Activated CD4-positive, alpha-beta T cell treated with anti-CD3 and anti-CD28 coated beads for 36 hours (primary cell): Measurements from ENCODE around the gene KIF25. TPM values are rescaled to one million over a fixed set of nuclear protein-coding genes. Genes with fewer than 3 reads are reported as not detected.

Experiments used
- ATAC-seq: fragments of 200-7000 bp; cut with Tn5 transposase; one replicate; pipeline ENCODE4 v1.10.0; 2021; ENCODE audit warnings: mild to moderate bottlenecking, moderate library complexity
- CTCF ChIA-PET: fragments of 350-600 bp; sonication (Branson Sonifier 250); formaldehyde crosslinking; loops from one replicate; lab custom pipeline; 2021; ENCODE audit warnings: antibody characterized with exemption; lab: Charles Lee
- POLR2A ChIA-PET: fragments of 350-600 bp; sonication (Branson Sonifier 250); formaldehyde crosslinking; loops from one replicate; lab custom pipeline; 2021; ENCODE audit warnings: antibody characterized with exemption, inconsistent platforms; lab: Charles Lee
- DNase-seq: peaks from one replicate; pipeline ENCODE4 v3.0.0-alpha.2; 2020
- H3K27ac Mint-ChIP-seq: one replicate; pipeline ENCODE4 v1.8.0; 2021; ENCODE audit warnings: mixed read lengths
- H3K27me3 Mint-ChIP-seq: one replicate; pipeline ENCODE4 v1.8.0; 2021; ENCODE audit warnings: mixed read lengths
- H3K36me3 Mint-ChIP-seq: one replicate; pipeline ENCODE4 v1.8.0; 2021; ENCODE audit warnings: low read depth, mixed read lengths
- H3K4me1 Mint-ChIP-seq: one replicate; pipeline ENCODE4 v1.8.0; 2021; ENCODE audit warnings: mixed read lengths
- H3K4me3 Mint-ChIP-seq: one replicate; pipeline ENCODE4 v1.8.0; 2021; ENCODE audit warnings: mild to moderate bottlenecking, moderate library complexity, mixed read lengths
- H3K9me3 Mint-ChIP-seq: one replicate; pipeline ENCODE4 v1.8.0; 2021; ENCODE audit warnings: low read depth, mixed read lengths
- intact Hi-C, 2 experiments: fragments of 100-400 bp; cut with DNase I in 1 of 2; cut with micrococcal nuclease in 1 of 2; formaldehyde crosslinking; loops; one replicate each; pipeline versions ENCODE4 v1.14.2 to v1.15.1; 2022 to 2024; cut with DNase I, micrococcal nuclease
- total RNA-seq, 2 experiments: library from RNA; stranded (reverse); gene quantifications; one replicate each; pipeline ENCODE4 v1.2.3, GENCODE V29; 2021

The KIF25 gene
- total RNA-seq, 2 experiments from 2014 or later = not detected

- H3K4me3 Mint-ChIP-seq = no peak overlapping the region
- ATAC-seq = no peak
- H3K36me3 Mint-ChIP-seq = no peaks in the 10 kb centered on the region
- ChIA-PET CTCF (no interaction called here), POLR2A (no interaction called here)
- peaks cover 2% of the 10 kb centered on the region for H3K27me3 Mint-ChIP-seq
- H3K4me1 Mint-ChIP-seq = no peaks in the 10 kb centered on the region
- no peak overlapping the region for H3K27ac Mint-ChIP-seq
- no peaks in the 10 kb centered on the region for H3K9me3 Mint-ChIP-seq
- DNase-seq = no peak
- intact Hi-C loops = no loop called here
Observed at GRCh38 chr6:168024951-168025510, 27.6 kb downstream of the KIF25 start.

GRCh38 chr6:168025831-168026710, 28.6 kb downstream of the KIF25 start:
- Mint-ChIP-seq H3K4me1 (no peaks in the 10 kb centered on the region), H3K9me3 (no peaks in the 10 kb centered on the region), H3K4me3 (no peak overlapping the region), H3K27me3 (peaks cover 2% of the 10 kb centered on the region), H3K36me3 (no peaks in the 10 kb centered on the region), H3K27ac (no peak overlapping the region)
- intact Hi-C loops = no loop called here
- CTCF ChIA-PET = no interaction called here
- no peak for ATAC-seq
- POLR2A ChIA-PET = no interaction called here
- DNase-seq = no peak

- intact Hi-C loops = no loop called here
- CTCF ChIA-PET = no interaction called here
Observed at GRCh38 chr6:168026925-168027324, 29.5 kb downstream of the KIF25 start.

GRCh38 chr6:168027521-168027920, 30.1 kb downstream of the KIF25 start:
- CTCF ChIA-PET = no interaction called here
- no peak for ATAC-seq

More at GRCh38 chr6:168026925-168027324, 29.5 kb downstream of the KIF25 start:
- H3K9me3 Mint-ChIP-seq = no peaks in the 10 kb centered on the region
- no peak overlapping the region for H3K4me3 Mint-ChIP-seq
- no peaks in the 10 kb centered on the region for H3K4me1 Mint-ChIP-seq
- H3K27me3 Mint-ChIP-seq = peaks cover 2% of the 10 kb centered on the region
- H3K27ac Mint-ChIP-seq = no peak overlapping the region
- ATAC-seq = no peak
- POLR2A ChIA-PET = no interaction called here
- DNase-seq = no peak
- H3K36me3 Mint-ChIP-seq = no peaks in the 10 kb centered on the region

GRCh38 chr6:168028181-168028580, 30.7 kb downstream of the KIF25 start:
- ChIA-PET CTCF (no interaction called here), POLR2A (no interaction called here)
- H3K4me1 Mint-ChIP-seq = no peaks in the 10 kb centered on the region
- no peak for ATAC-seq
- DNase-seq = no peak
- H3K27me3 Mint-ChIP-seq = peaks cover 2% of the 10 kb centered on the region
- intact Hi-C loops = no loop called here
- no peaks in the 10 kb centered on the region for H3K9me3 Mint-ChIP-seq
- H3K36me3 Mint-ChIP-seq = no peaks in the 10 kb centered on the region
- no peak overlapping the region for H3K4me3 Mint-ChIP-seq
- no peak overlapping the region for H3K27ac Mint-ChIP-seq

More at GRCh38 chr6:168027521-168027920, 30.1 kb downstream of the KIF25 start:
- Mint-ChIP-seq H3K4me1 (no peaks in the 10 kb centered on the region), H3K27me3 (peaks cover 2% of the 10 kb centered on the region), H3K4me3 (no peak overlapping the region), H3K36me3 (no peaks in the 10 kb centered on the region), H3K9me3 (no peaks in the 10 kb centered on the region), H3K27ac (no peak overlapping the region)
- POLR2A ChIA-PET = no interaction called here
- no peak for DNase-seq
- intact Hi-C loops = no loop called here

GRCh38 chr6:168029459-168030217, 32.2 kb downstream of the KIF25 start:
- no peak overlapping the region for H3K4me3 Mint-ChIP-seq
- intact Hi-C loops = no loop called here
- ChIA-PET CTCF (no interaction called here), POLR2A (no interaction called here)
- no peak overlapping the region for H3K27ac Mint-ChIP-seq
- DNase-seq = no peak
- H3K36me3 Mint-ChIP-seq = no peaks in the 10 kb centered on the region
- no peaks in the 10 kb centered on the region for H3K4me1 Mint-ChIP-seq
- H3K9me3 Mint-ChIP-seq = no peaks in the 10 kb centered on the region
- ATAC-seq = no peak
- H3K27me3 Mint-ChIP-seq = peaks cover 10% of the 10 kb centered on the region

GRCh38 chr6:168030218-168030746, 32.8 kb downstream of the KIF25 start:
- POLR2A ChIA-PET = no interaction called here
- Mint-ChIP-seq H3K4me3 (no peak overlapping the region), H3K27ac (no peak overlapping the region), H3K27me3 (peaks cover 16% of the 10 kb centered on the region), H3K4me1 (no peaks in the 10 kb centered on the region), H3K9me3 (no peaks in the 10 kb centered on the region), H3K36me3 (no peaks in the 10 kb centered on the region)
- CTCF ChIA-PET = no interaction called here
- no peak for DNase-seq
- ATAC-seq = no peak
- intact Hi-C loops = no loop called here

GRCh38 chr6:168030908-168031307, 33.4 kb downstream of the KIF25 start:
- Mint-ChIP-seq H3K4me3 (no peak overlapping the region), H3K4me1 (peaks cover 2% of the 10 kb centered on the region), H3K27ac (no peak overlapping the region), H3K27me3 (peaks cover 19% of the 10 kb centered on the region), H3K9me3 (no peaks in the 10 kb centered on the region), H3K36me3 (no peaks in the 10 kb centered on the region)
- no peak for ATAC-seq
- intact Hi-C loops = no loop called here
- no peak for DNase-seq
- POLR2A ChIA-PET = no interaction called here
- CTCF ChIA-PET = no interaction called here

- H3K36me3 Mint-ChIP-seq = no peaks in the 10 kb centered on the region
- DNase-seq = no peak
- peaks cover 4% of the 10 kb centered on the region for H3K4me1 Mint-ChIP-seq
- ChIA-PET CTCF (no interaction called here), POLR2A (no interaction called here)
- no peak overlapping the region for H3K27ac Mint-ChIP-seq
- peaks cover 25% of the 10 kb centered on the region for H3K27me3 Mint-ChIP-seq
- intact Hi-C loops = no loop called here
- ATAC-seq = no peak
- H3K9me3 Mint-ChIP-seq = peaks cover 2% of the 10 kb centered on the region
- no peak overlapping the region for H3K4me3 Mint-ChIP-seq
Observed at GRCh38 chr6:168031411-168031971, 34.0 kb downstream of the KIF25 start.

- POLR2A ChIA-PET = no interaction called here
- Mint-ChIP-seq H3K4me3 (no peak overlapping the region), H3K9me3 (peaks cover 2% of the 10 kb centered on the region), H3K27ac (no peak overlapping the region), H3K36me3 (no peaks in the 10 kb centered on the region), H3K27me3 (peaks cover 28% of the 10 kb centered on the region), H3K4me1 (peaks cover 4% of the 10 kb centered on the region)
- intact Hi-C loops = no loop called here
- DNase-seq (no peak), ATAC-seq (no peak)
- CTCF ChIA-PET = interaction anchor here (1.0 kb wide), 1 partner anchor 70 kb away, joined by 5 read pairs; no protein-coding TSS in a partner anchor
Observed at GRCh38 chr6:168032005-168032760, 34.7 kb downstream of the KIF25 start.

GRCh38 chr6:168033791-168034190, 36.3 kb downstream of the KIF25 start:
- no peak for DNase-seq
- Mint-ChIP-seq H3K4me1 (peaks cover 4% of the 10 kb centered on the region), H3K36me3 (no peaks in the 10 kb centered on the region), H3K9me3 (peaks cover 10% of the 10 kb centered on the region), H3K27ac (no peak overlapping the region), H3K4me3 (no peak overlapping the region), H3K27me3 (peaks cover 27% of the 10 kb centered on the region)
- no peak for ATAC-seq
- POLR2A ChIA-PET = no interaction called here
- CTCF ChIA-PET = no interaction called here
- intact Hi-C loops = no loop called here
